ENCODE measurements around the gene ICAM5.

Gene ICAM5

DNA sequence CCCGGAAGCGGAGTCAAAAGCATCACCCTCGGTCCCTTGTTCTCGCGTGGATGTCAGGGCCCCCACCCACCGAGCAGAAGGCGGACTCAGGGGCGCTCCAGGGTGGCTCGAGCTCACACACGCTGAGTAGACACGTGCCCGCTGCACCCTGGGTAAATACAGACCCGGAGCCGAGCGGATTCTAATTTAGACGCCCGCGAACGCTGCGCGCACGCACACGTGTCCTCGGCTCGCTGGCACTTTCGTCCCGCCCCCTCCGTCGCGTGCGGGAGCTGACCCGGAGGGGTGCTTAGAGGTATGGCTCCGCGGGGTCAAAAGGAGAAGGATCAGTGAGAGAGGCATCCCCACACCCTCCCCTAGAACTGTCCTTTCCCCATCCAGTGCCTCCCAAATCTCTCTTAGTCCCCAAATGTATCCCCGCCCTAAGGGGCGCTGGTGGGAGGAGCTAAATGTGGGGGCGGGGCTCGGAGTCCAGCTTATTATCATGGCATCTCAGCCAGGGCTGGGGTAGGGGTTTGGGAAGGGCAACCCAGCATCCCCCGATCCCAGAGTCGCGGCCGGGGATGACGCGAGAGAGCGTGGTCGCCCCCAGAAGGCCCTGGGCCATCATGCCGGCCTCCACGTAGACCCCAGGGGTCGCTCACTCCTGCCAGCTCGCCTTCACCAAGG lies 451 bp upstream of the ICAM5 start:
- TF ChIP-seq FOXM1 (IDR thresholded peaks at IDR 0.05; ENCODE audit: borderline replicate concordance, low read depth), result no peak
- no peak for TF ChIP-seq RAD21 (IDR thresholded peaks at IDR 0.05; ENCODE audit: low read depth)
- TF ChIP-seq, protein P1, sequence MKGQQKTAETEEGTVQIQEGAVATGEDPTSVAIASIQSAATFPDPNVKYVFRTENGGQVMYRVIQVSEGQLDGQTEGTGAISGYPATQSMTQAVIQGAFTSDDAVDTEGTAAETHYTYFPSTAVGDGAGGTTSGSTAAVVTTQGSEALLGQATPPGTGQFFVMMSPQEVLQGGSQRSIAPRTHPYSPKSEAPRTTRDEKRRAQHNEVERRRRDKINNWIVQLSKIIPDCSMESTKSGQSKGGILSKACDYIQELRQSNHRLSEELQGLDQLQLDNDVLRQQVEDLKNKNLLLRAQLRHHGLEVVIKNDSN (IDR thresholded peaks at IDR 0.05), result peak; percentile 82
- no peak for TF ChIP-seq YY1 (IDR thresholded peaks at IDR 0.05; ENCODE audit: low read depth)
- TF ChIP-seq TCF12 (IDR thresholded peaks at IDR 0.05; ENCODE audit: low read depth), result peak; percentile 17
- no peak for TF ChIP-seq CREB1 (IDR thresholded peaks at IDR 0.05; ENCODE audit: low read depth)
- no peak; the same call in 1 of the 2 replicates for TF ChIP-seq ZBTB7A (IDR thresholded peaks at IDR 0.05; ENCODE audit: low read depth)
- TF ChIP-seq TEAD4 (IDR thresholded peaks at IDR 0.05), result peak; percentile 33; the same call in 1 of the 2 replicates
- TF ChIP-seq, protein P2, sequence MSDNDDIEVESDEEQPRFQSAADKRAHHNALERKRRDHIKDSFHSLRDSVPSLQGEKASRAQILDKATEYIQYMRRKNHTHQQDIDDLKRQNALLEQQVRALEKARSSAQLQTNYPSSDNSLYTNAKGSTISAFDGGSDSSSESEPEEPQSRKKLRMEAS (IDR thresholded peaks at IDR 0.05), result peak; percentile 92
- TF ChIP-seq CEBPB (IDR thresholded peaks at IDR 0.05), result no peak
- no peak for TF ChIP-seq EP300 (IDR thresholded peaks at IDR 0.05; ENCODE audit: borderline replicate concordance)

DNA sequence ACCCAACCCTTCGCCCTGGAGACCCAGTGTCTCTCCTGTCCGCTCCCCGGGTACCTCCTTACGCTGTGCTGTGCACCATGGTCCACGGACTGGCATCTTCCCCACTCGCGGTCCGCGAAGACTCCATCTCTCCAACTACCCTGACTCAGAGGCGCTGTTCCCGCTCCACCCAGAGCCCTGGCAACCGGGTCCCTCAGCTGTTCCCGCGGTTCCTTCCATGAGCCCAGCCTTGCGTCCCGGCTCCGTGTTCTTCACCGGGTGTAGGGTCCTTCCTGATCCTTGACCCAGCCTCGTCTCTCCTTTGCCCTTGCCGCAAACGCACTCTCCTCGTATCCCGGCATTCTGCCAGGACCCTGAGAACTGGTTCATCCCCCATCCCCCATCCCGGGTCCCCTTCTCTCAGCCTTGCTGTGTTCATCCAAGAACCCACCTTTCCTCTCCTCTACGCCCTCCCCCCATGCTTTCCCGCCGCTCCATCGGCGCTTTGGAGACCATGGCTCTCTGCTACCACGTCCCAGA lies 664 bp downstream of the ICAM5 start:
- TF ChIP-seq EGR1 (IDR thresholded peaks at IDR 0.05) (no peak), TAF1 (IDR thresholded peaks at IDR 0.05; ENCODE audit: low read depth) (no peak), ZBTB7A (IDR thresholded peaks at IDR 0.05; ENCODE audit: low read depth) (no peak), CEBPB (IDR thresholded peaks at IDR 0.05) (no peak), RAD21 (IDR thresholded peaks at IDR 0.05; ENCODE audit: low read depth) (no peak), NFIC (IDR thresholded peaks at IDR 0.05) (no peak), FOXM1 (IDR thresholded peaks at IDR 0.05; ENCODE audit: borderline replicate concordance, low read depth) (no peak), TEAD4 (IDR thresholded peaks at IDR 0.05) (no peak), YY1 (IDR thresholded peaks at IDR 0.05; ENCODE audit: low read depth) (no peak), EP300 (IDR thresholded peaks at IDR 0.05; ENCODE audit: borderline replicate concordance) (no peak), TCF12 (IDR thresholded peaks at IDR 0.05; ENCODE audit: low read depth) (no peak), CREB1 (IDR thresholded peaks at IDR 0.05; ENCODE audit: low read depth) (no peak)
- TF ChIP-seq, protein P1 (IDR thresholded peaks at IDR 0.05), result no peak
- TF ChIP-seq, protein P2 (IDR thresholded peaks at IDR 0.05), result no peak; the same call in 1 of the 2 replicates
- TF ChIP-seq, protein P3, sequence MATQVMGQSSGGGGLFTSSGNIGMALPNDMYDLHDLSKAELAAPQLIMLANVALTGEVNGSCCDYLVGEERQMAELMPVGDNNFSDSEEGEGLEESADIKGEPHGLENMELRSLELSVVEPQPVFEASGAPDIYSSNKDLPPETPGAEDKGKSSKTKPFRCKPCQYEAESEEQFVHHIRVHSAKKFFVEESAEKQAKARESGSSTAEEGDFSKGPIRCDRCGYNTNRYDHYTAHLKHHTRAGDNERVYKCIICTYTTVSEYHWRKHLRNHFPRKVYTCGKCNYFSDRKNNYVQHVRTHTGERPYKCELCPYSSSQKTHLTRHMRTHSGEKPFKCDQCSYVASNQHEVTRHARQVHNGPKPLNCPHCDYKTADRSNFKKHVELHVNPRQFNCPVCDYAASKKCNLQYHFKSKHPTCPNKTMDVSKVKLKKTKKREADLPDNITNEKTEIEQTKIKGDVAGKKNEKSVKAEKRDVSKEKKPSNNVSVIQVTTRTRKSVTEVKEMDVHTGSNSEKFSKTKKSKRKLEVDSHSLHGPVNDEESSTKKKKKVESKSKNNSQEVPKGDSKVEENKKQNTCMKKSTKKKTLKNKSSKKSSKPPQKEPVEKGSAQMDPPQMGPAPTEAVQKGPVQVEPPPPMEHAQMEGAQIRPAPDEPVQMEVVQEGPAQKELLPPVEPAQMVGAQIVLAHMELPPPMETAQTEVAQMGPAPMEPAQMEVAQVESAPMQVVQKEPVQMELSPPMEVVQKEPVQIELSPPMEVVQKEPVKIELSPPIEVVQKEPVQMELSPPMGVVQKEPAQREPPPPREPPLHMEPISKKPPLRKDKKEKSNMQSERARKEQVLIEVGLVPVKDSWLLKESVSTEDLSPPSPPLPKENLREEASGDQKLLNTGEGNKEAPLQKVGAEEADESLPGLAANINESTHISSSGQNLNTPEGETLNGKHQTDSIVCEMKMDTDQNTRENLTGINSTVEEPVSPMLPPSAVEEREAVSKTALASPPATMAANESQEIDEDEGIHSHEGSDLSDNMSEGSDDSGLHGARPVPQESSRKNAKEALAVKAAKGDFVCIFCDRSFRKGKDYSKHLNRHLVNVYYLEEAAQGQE (IDR thresholded peaks at IDR 0.05; ENCODE audit: low read depth), result no peak

DNA sequence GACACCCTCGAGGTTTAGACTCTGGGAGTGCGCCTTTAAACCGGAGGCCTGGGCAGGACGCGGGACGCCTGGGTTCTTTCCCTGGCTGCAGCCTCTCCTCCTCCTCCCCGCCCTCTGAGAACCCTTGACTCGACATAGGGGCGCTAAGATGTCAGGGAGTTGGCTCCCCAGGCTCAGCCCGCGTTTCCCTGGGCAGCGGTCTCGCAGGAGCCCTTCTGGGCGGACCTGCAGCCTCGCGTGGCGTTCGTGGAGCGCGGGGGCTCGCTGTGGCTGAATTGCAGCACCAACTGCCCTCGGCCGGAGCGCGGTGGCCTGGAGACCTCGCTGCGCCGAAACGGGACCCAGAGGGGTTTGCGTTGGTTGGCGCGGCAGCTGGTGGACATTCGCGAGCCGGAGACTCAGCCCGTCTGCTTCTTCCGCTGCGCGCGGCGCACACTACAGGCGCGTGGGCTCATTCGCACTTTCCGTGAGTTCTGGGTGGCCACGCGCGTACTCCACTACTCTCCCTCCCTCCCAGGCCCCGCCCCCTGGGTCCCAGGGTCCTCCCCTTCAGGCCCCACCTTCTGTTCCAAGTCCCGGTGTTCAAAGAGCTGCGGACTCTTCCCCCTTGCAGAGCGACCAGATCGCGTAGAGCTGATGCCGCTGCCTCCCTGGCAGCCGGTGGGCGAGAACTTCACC lies 1.3 kb downstream of the ICAM5 start:
- TF ChIP-seq YY1 (IDR thresholded peaks at IDR 0.05; ENCODE audit: low read depth), result no peak
- no peak for TF ChIP-seq TCF12 (IDR thresholded peaks at IDR 0.05; ENCODE audit: low read depth)
- TF ChIP-seq TAF1 (IDR thresholded peaks at IDR 0.05; ENCODE audit: low read depth), result 0 out of 2 replicates have a peak, but pooled peaks have one; percentile 27
- TF ChIP-seq ZBTB7A (IDR thresholded peaks at IDR 0.05; ENCODE audit: low read depth), result peak; percentile 67
- TF ChIP-seq, protein P3 (IDR thresholded peaks at IDR 0.05; ENCODE audit: low read depth), result no peak

DNA sequence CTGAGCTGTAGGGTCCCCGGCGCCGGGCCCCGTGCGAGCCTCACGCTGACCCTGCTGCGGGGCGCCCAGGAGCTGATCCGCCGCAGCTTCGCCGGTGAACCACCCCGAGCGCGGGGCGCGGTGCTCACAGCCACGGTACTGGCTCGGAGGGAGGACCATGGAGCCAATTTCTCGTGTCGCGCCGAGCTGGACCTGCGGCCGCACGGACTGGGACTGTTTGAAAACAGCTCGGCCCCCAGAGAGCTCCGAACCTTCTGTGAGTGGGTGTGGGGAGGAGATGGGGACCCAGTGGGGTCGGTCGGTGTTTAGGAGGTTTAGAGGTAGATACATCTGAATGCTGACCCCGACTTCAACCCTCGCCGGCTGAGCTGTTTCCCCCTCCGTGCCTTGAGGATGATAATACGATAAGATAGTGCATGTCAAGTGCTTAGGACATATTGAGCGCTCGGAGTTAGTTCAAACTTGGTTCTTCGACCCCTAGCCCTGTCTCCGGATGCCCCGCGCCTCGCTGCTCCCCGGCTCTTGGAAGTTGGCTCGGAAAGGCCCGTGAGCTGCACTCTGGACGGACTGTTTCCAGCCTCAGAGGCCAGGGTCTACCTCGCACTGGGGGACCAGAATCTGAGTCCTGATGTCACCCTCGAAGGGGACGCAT lies 1.9 kb downstream of the ICAM5 start:
- TF ChIP-seq CEBPB (IDR thresholded peaks at IDR 0.05), result no peak
- TF ChIP-seq ZBTB7A (IDR thresholded peaks at IDR 0.05; ENCODE audit: low read depth), result peak; percentile 77; the same call in 1 of the 2 replicates

DNA sequence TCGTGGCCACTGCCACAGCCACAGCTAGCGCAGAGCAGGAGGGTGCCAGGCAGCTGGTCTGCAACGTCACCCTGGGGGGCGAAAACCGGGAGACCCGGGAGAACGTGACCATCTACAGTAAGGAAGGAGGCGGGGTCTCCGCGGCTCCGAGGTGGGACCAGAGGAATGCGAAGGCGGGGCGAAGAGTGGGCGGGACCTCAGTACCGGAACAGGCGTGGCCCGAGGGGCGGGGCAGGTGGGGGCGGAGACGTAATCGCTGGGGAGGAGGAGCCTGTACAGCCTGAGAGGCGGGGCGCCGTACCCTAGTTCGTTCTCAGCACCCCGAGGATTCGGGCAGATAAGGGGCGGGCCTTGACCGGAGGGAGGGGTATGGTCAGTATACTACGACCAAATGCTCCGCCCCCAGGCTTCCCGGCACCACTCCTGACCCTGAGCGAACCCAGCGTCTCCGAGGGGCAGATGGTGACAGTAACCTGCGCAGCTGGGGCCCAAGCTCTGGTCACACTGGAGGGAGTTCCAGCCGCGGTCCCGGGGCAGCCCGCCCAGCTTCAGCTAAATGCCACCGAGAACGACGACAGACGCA lies 2.5 kb downstream of the ICAM5 start:
- TF ChIP-seq, protein P2 (IDR thresholded peaks at IDR 0.05), result peak; percentile 16; the same call in 1 of the 2 replicates
- TF ChIP-seq EGR1 (IDR thresholded peaks at IDR 0.05) (0 out of 2 replicates have a peak, but pooled peaks have one; percentile 46), TCF12 (IDR thresholded peaks at IDR 0.05; ENCODE audit: low read depth) (no peak), CREB1 (IDR thresholded peaks at IDR 0.05; ENCODE audit: low read depth) (no peak)

Measured in Ishikawa (cell line).